HCT116 (cell line): ENCODE data around the gene CRYBA4.

Experiments used
- EZH2 ChIP-seq: fragments of 200-600 bp; sonication (generic); IDR thresholded peaks from 2 replicates; pipeline ENCODE4 v1.6.1; 2017; ENCODE audit warnings: antibody characterized with exemption, mixed run types
- EZH2phosphoT487 ChIP-seq: fragments of 200-600 bp; IDR thresholded peaks from 2 replicates; pipeline ENCODE4 v1.6.1; 2018; ENCODE audit warnings: antibody characterized with exemption, borderline replicate concordance
- JUND ChIP-seq: IDR thresholded peaks from 2 replicates; pipeline ENCODE4 v1.6.1; 2012
- POLR2A ChIP-seq: IDR thresholded peaks from 2 replicates; pipeline ENCODE4 v1.7.0; 2011; ENCODE audit warnings: borderline replicate concordance; ENCODE audit not compliant: insufficient read depth, insufficient read length; ENCODE audit errors: extremely low read depth
- POLR2AphosphoS5 ChIP-seq: IDR thresholded peaks from 2 replicates; pipeline ENCODE4 v1.6.1; 2011; ENCODE audit warnings: mild to moderate bottlenecking, low read depth, low read length, moderate library complexity
- RAD21 ChIP-seq: IDR thresholded peaks from 2 replicates; pipeline ENCODE4 v1.6.1; 2012; ENCODE audit warnings: low read depth, mild to moderate bottlenecking
- ZNF274 ChIP-seq: fragments of 200-500 bp; sonication (Bioruptor generic); IDR thresholded peaks from 2 replicates; pipeline ENCODE4 v1.6.1; 2014; ENCODE audit warnings: mild to moderate bottlenecking, low read depth, low read length, inconsistent platforms
- TF ChIP-seq, protein P1 (sequence below): IDR thresholded peaks from 2 replicates; pipeline ENCODE4 v1.6.1; 2012
- TF ChIP-seq, protein P2 (sequence below), 3 experiments: fragments of 200-600 bp in 1 of 3; sonication (generic) in 1 of 3; IDR thresholded peaks in 2 of 3; conservative IDR thresholded peaks in 1 of 3; 2 replicates each; pipeline ENCODE4 v1.5.1; 2012 to 2017; ENCODE audit warnings: low read depth in 2 of 3, low read length in 2 of 3, antibody characterized with exemption in 1 of 3, borderline replicate concordance in 1 of 3, control low read depth in 1 of 3, mild to moderate bottlenecking in 1 of 3, mixed read lengths in 1 of 3, mixed run types in 1 of 3, moderate library complexity in 1 of 3; ENCODE audit not compliant: insufficient read depth in 1 of 3
- TF ChIP-seq, protein P3 (sequence below): IDR thresholded peaks from 2 replicates; pipeline ENCODE4 v1.6.1; 2012

DNA sequence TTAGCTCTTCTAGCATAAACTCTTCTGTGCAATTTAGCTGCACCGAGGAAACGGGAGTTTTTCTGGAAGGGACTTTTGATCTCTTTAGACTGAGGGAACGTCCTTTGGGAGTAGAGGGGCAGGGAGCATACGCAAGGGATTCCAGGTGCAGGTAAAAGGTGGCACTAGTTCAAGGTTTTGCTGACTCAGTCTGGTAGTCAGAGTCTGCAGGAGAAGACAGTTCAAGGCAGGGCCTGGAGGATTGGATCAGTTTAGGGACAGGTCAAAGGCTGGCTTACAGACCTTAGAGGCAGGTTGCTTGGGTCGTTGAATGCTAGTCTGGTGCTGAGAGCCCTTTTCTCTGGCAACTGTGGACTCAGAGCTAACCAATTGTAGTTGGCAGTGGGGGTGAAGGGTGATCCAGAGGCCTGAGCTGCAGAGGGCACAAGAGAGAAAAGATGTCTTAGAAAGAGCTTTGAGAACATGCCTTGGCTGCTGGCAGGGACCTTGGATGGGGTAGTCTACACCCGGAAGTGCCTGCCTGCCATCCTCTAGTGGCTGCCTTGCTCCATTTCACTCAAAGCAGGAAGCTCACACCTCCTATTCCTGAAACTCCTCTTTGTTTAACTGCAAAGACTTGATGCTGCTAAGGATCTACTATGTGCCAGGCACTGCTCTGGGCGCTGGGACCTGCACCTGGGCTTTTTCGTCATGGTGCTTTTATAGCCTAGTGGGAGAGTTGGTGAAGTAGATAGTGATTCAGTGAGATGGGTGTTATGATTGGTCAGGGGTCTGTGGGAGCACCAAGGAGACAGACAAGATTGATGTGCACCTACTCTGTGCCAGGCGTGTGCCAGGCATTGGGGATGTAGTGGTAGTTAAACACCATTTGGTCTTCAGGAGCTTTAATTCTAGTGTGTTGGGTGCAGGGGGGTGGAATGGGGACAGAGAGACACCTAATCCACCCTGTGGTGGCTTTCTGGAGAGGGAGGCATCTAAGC, 52.7 kb downstream of the CRYBA4 start:
- TF ChIP-seq, protein P1, sequence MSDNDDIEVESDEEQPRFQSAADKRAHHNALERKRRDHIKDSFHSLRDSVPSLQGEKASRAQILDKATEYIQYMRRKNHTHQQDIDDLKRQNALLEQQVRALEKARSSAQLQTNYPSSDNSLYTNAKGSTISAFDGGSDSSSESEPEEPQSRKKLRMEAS = no peak
- TF ChIP-seq POLR2AphosphoS5 (no peak), EZH2phosphoT487 (no peak), EZH2 (no peak), JUND (no peak), ZNF274 (no peak), POLR2A (no peak), RAD21 (no peak)
- TF ChIP-seq, protein P2, sequence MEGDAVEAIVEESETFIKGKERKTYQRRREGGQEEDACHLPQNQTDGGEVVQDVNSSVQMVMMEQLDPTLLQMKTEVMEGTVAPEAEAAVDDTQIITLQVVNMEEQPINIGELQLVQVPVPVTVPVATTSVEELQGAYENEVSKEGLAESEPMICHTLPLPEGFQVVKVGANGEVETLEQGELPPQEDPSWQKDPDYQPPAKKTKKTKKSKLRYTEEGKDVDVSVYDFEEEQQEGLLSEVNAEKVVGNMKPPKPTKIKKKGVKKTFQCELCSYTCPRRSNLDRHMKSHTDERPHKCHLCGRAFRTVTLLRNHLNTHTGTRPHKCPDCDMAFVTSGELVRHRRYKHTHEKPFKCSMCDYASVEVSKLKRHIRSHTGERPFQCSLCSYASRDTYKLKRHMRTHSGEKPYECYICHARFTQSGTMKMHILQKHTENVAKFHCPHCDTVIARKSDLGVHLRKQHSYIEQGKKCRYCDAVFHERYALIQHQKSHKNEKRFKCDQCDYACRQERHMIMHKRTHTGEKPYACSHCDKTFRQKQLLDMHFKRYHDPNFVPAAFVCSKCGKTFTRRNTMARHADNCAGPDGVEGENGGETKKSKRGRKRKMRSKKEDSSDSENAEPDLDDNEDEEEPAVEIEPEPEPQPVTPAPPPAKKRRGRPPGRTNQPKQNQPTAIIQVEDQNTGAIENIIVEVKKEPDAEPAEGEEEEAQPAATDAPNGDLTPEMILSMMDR (IDR thresholded peaks at IDR 0.05 in 2 of 3, conservative IDR thresholded peaks at IDR 0.05 in 1 of 3; ENCODE audit: borderline replicate concordance in 1 of 3, insufficient read depth in 1 of 3, low read depth in 2 of 3, low read length in 2 of 3) = no peak
- TF ChIP-seq, protein P3, sequence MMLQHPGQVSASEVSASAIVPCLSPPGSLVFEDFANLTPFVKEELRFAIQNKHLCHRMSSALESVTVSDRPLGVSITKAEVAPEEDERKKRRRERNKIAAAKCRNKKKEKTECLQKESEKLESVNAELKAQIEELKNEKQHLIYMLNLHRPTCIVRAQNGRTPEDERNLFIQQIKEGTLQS = no peak
